Smooth muscle cell (in vitro differentiated cells): Measurements from ENCODE around the gene ATP8A2. TPM values are rescaled to one million over a fixed set of nuclear protein-coding genes. Genes with fewer than 3 reads are reported as not detected.
"Not testable (repeated sequence)": the region's sequence is repeated elsewhere in the genome, so short reads cannot be mapped to it uniquely, and the experiment has no call there.

Experiments
- DNase-seq: peaks from one replicate; lab custom pipeline; 2025; ENCODE audit not compliant: unreplicated experiment; lab: John Stamatoyannopoulos, UW
- H2AFZ ChIP-seq: fragments of 200-600 bp; sonication (generic); 2 replicates; pipeline ENCODE4 v1.6.0; 2016; ENCODE audit warnings: antibody characterized with exemption, low read depth, mild to moderate bottlenecking
- H3F3A ChIP-seq: fragments of 200-600 bp; sonication (generic); 2 replicates; pipeline ENCODE4 v1.6.0; 2017; ENCODE audit warnings: antibody characterized with exemption, low read depth
- H3K27ac ChIP-seq: fragments of 200-600 bp; sonication (generic); 2 replicates; pipeline ENCODE4 v1.5.1; 2016; ENCODE audit warnings: low read depth, mild to moderate bottlenecking
- H3K27me3 ChIP-seq: fragments of 200-600 bp; sonication (generic); 2 replicates; pipeline ENCODE4 v1.6.1; 2016; ENCODE audit warnings: low read depth, mild to moderate bottlenecking
- H3K36me3 ChIP-seq: fragments of 200-600 bp; sonication (generic); 2 replicates; pipeline ENCODE4 v1.5.1; 2016; ENCODE audit warnings: low read depth
- H3K4me1 ChIP-seq: fragments of 200-600 bp; sonication (generic); 2 replicates; pipeline ENCODE4 v1.5.1; 2016; ENCODE audit warnings: low read depth
- H3K4me2 ChIP-seq: fragments of 200-600 bp; sonication (generic); 2 replicates; pipeline ENCODE4 v1.6.0; 2016; ENCODE audit warnings: mild to moderate bottlenecking
- H3K4me3 ChIP-seq: fragments of 200-600 bp; sonication (generic); 2 replicates; pipeline ENCODE4 v1.5.1; 2016; ENCODE audit warnings: mild to moderate bottlenecking
- H3K79me2 ChIP-seq: fragments of 200-600 bp; sonication (generic); 2 replicates; pipeline ENCODE4 v1.6.0; 2016; ENCODE audit warnings: low read depth, mild to moderate bottlenecking
- H3K9ac ChIP-seq: fragments of 200-600 bp; sonication (generic); 2 replicates; pipeline ENCODE4 v1.6.0; 2016; ENCODE audit warnings: low read depth
- H3K9me3 ChIP-seq: fragments of 200-600 bp; sonication (generic); replicated peaks from 2 replicates; pipeline ENCODE4 v1.5.1; 2016; ENCODE audit warnings: low read depth
- H4K20me1 ChIP-seq: fragments of 200-600 bp; sonication (generic); 2 replicates; pipeline ENCODE4 v1.6.0; 2016; ENCODE audit warnings: low read depth
- CTCF ChIP-seq: fragments of 200-600 bp; sonication (generic); IDR thresholded peaks from 2 replicates; pipeline ENCODE4 v1.5.1; 2017; ENCODE audit warnings: borderline replicate concordance, mild to moderate bottlenecking, antibody characterized with exemption; ENCODE audit not compliant: insufficient read depth, poor library complexity, severe bottlenecking
- WGBS: methylation state at CpG from one replicate; pipeline ENCODE4 v1.1.7; 2016; ENCODE audit warnings: low lambda C conversion rate; 5-methylcytosine and 5-hydroxymethylcytosine counted together
- polyA plus RNA-seq: library from polyadenylated mRNA; unstranded; fragments of >200 nt; fragmentation: Nextera tagmentation; extraction: Ambion mirVana; gene quantifications from 2 replicates; pipeline ENCODE4 v1.2.1, GENCODE V29; 2016
- total RNA-seq: library from RNA; depleted of rRNA; stranded (reverse); fragments of >200 nt; gene quantifications from 2 replicates; pipeline ENCODE4 v1.2.3, GENCODE V29; 2014

ATP8A2 gene
- total and polyA plus RNA-seq, 2 experiments from 2014 or later: under 0.01 to 0.06 TPM

DNA sequence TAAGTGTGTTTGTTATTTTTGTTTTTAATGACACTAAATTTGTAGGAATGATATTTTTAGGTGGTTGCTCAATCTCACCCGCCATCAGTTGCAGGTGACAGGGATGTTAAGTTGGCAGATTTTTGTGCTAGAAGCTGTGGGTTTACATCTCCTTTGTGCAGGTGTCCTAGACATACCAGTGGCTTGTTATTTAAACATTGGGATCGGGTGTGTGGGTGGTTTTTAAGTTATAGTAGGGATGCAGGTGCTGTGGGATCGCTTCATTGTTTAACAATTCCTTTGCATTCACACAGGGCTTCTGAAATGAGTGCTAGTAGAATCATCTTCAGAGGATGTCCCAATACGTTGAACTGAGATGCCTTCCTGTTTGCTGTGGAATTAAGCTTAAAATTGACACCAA is 580.1 kb downstream of the ATP8A2 start:
- Histone ChIP-seq H3K27ac (no peak overlapping the region), H3K4me3 (no peak overlapping the region), H3K9me3 (no peaks in the 10 kb centered on the region), H3F3A (no peaks in the 10 kb centered on the region), H2AFZ (no peak overlapping the region), H3K9ac (no peak overlapping the region), H3K79me2 (no peaks in the 10 kb centered on the region), H3K27me3 (peaks cover 7% of the 10 kb centered on the region), H3K4me2 (no peak overlapping the region), H4K20me1 (no peaks in the 10 kb centered on the region), H3K4me1 (no peaks in the 10 kb centered on the region), H3K36me3 (no peaks in the 10 kb centered on the region)
- 88% methylated on average over 4 of the region's 4 CpGs for WGBS
- no peak for TF ChIP-seq CTCF
- DNase-seq: no peak

DNA sequence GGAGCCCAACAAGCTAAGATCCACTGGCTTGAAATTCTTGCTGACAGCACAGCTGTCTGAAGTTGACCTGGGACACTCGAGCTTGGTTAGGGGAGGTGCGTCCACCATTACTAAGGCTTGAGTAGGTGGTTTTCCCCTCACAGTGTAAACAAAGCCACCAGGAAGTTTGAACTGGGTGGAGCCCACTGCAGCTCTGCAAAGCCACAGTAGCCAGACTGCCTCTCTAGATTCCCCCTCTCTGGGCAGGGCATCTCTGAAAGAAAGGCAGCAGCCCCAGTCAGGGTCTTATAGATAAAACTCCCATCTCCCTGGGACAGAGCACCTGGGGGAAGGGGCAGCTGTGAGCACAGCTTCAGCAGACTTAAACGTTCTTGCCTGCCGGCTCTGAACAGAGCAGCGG is 582.3 kb downstream of the ATP8A2 start:
- not testable (repeated sequence) for H3K4me2 ChIP-seq, H3K9ac ChIP-seq, H2AFZ ChIP-seq, H3K4me1 ChIP-seq, H3K9me3 ChIP-seq, H4K20me1 ChIP-seq, H3F3A ChIP-seq, H3K79me2 ChIP-seq, H3K4me3 ChIP-seq, H3K27ac ChIP-seq, H3K36me3 ChIP-seq, DNase-seq
- H3K27me3 ChIP-seq: peaks cover 16% of the 10 kb centered on the region
- WGBS: 87% methylated on average over 5 of the region's 5 CpGs

GRCh38 chr13:25954943-25955342 is 583.2 kb downstream of the ATP8A2 start:
- H3K27me3 ChIP-seq: peaks cover 24% of the 10 kb centered on the region
- H3K9ac ChIP-seq, H3F3A ChIP-seq, H3K9me3 ChIP-seq, H3K79me2 ChIP-seq, H3K27ac ChIP-seq, H3K4me2 ChIP-seq, H4K20me1 ChIP-seq, H2AFZ ChIP-seq, H3K4me3 ChIP-seq, DNase-seq, H3K36me3 ChIP-seq, H3K4me1 ChIP-seq: not testable (repeated sequence)
- 83% methylated on average over 1 of the region's 1 CpG for WGBS

GRCh38 chr13:25958986-25959385 is 587.2 kb downstream of the ATP8A2 start:
- no peak overlapping the region for H3K27ac ChIP-seq
- DNase-seq: no peak
- no peaks in the 10 kb centered on the region for H3K4me1 ChIP-seq
- H3F3A ChIP-seq: no peaks in the 10 kb centered on the region
- WGBS: 94% methylated on average over 1 of the region's 1 CpG
- no peaks in the 10 kb centered on the region for H4K20me1 ChIP-seq
- H3K4me3 ChIP-seq: no peak overlapping the region
- no peaks in the 10 kb centered on the region for H3K36me3 ChIP-seq
- H3K9me3 ChIP-seq: no peaks in the 10 kb centered on the region
- no peaks in the 10 kb centered on the region for H3K79me2 ChIP-seq
- H3K27me3 ChIP-seq: peaks cover 50% of the 10 kb centered on the region
- no peak for TF ChIP-seq CTCF
- H3K9ac ChIP-seq: no peak overlapping the region
- no peak overlapping the region for H2AFZ ChIP-seq
- no peak overlapping the region for H3K4me2 ChIP-seq

DNA sequence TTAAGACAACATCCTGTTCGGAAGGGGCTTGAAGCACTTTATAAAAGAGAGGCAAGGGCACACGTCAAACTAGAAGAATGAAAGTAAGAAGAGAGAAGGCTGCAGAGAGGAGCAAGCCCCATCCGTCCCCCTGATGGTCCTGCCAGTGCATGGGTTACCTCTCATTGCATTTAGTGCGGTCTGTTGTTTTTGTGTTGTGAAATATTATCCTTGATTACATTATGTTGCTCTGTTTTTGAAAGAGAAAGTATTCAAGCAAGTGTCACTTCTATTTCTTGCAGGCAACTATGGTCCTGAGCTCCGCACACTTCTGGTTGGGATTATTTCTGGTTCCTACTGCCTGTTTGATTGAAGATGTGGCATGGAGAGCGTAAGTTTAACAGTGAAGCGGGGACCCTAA is 589.5 kb downstream of the ATP8A2 start:
- no peak for DNase-seq
- WGBS: 94% methylated on average over 7 of the region's 7 CpGs
- Histone ChIP-seq H3K36me3 (no peaks in the 10 kb centered on the region), H4K20me1 (no peaks in the 10 kb centered on the region), H3K9ac (no peak overlapping the region), H3K9me3 (no peaks in the 10 kb centered on the region), H3K4me3 (no peak overlapping the region), H3K27me3 (peaks cover 45% of the 10 kb centered on the region), H3F3A (no peaks in the 10 kb centered on the region), H3K27ac (no peak overlapping the region), H3K79me2 (no peaks in the 10 kb centered on the region), H3K4me1 (no peaks in the 10 kb centered on the region), H2AFZ (no peak overlapping the region), H3K4me2 (no peak overlapping the region)
- no peak for TF ChIP-seq CTCF
